Vagina (tissue), 2 donors: Measurements from ENCODE around the gene AKR1C2.

Experiments
- CTCF ChIP-seq, 3 experiments: fragments of 450-650 bp in 2 of 3; fragments of 200-600 bp in 1 of 3; sonication (generic) in 1 of 3; IDR thresholded peaks; one replicate each; pipeline ENCODE4 v1.5.1; 2017 to 2019; ENCODE audit warnings: antibody characterized with exemption in 3 of 3, mild to moderate bottlenecking in 2 of 3, moderate library complexity in 2 of 3
- POLR2A ChIP-seq, 2 donors: fragments of 450-650 bp; IDR thresholded peaks; one replicate each; pipeline ENCODE4 v1.6.1; 2017; ENCODE audit warnings: antibody characterized with exemption in 2 of 2, mild to moderate bottlenecking in 2 of 2, moderate library complexity in 2 of 2
- POLR2AphosphoS5 ChIP-seq, 2 donors: sonication (generic); formaldehyde crosslinking; IDR thresholded peaks; one replicate each; pipeline ENCODE4 v1.9.0; 2017; ENCODE audit warnings: antibody characterized with exemption in 2 of 2, mild to moderate bottlenecking in 2 of 2, low read depth in 1 of 2; ENCODE audit not compliant: insufficient read depth in 1 of 2

GRCh38 chr10:4983615-4984216 lies 19.9 kb downstream of the AKR1C2 start:
- no peak for TF ChIP-seq CTCF (IDR thresholded peaks at IDR 0.05)
- TF ChIP-seq POLR2A (IDR thresholded peaks at IDR 0.05), result no peak
- TF ChIP-seq POLR2AphosphoS5 (IDR thresholded peaks at IDR 0.05; ENCODE audit: insufficient read depth in 1 of 2, low read depth in 1 of 2), result no peak
